IPS-NIHi7 (cell line): ENCODE data around the gene PLOD2.

ENCODE experiments used
- DNase-seq: peaks from one replicate; pipeline ENCODE4 v3.0.0; 2012; ENCODE audit warnings: mixed read lengths; ENCODE audit errors: extremely low spot score

The PLOD2 gene

DNA sequence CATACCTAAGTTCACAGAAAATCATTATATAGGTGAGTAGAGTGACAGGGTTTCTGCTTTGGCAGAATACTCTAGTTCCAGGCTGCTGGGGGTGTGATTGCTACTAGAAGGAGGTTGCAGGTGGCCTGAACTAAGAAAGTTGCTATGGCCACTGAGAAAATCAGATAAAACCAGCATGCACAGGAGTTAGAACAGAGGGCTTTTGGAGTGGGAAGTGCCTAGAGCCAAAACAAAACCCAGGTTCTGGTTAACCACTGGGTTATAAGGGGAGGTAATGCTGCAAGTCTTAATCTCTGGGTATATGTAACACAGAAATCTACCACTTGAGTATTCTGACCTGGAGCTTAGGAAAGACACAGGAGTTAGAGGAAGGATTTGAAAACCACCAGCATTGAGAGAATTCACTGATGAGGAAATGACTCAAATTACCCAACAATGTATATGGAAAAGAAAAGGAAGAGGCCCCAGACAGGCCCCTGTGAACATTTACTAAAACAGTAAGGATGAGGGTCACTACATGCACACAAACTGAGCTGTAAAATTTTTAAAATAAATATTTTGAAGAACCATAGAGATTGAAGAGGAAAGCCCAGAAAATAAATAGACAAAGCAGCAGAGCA, 60.0 kb downstream of the PLOD2 start:
- DNase-seq, result no peak

DNA sequence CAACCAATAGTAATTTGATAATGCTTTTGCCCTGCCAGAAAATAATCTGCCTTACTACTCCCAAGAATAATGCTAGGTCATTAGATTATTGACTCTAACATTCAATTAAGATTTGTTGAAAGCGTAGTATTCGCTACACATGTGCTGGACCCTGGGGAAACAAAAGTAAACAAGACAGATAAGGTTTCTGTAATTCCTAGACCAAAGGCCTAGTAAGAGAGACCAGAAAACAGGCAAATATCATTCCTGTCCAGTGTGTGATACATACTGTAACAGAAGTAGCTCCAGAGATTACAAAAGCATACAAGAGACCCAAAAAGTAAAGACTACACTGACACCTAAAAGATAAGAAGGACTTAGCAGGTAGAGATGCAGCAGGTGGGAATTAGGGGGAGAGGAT, 60.8 kb downstream of the PLOD2 start:
- no peak for DNase-seq

DNA sequence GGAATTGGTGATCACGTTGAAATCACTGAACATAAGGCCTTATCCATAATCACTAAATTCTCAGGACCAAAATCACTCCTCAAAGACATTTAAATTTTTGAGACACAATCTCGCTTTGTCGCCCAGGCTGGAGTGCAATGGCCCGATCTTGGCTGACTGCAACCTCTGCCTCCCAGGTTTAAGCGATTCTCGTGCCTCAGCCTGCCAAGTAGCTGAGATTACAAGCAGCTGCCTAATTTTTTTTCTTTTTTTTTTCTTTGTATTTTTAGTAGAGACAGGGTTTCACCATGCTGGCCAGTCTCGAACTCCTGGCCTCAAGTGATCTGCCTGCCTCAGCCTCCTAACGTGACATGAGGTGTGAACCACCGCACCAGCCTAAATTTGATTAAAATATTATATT, 61.7 kb downstream of the PLOD2 start:
- no peak for DNase-seq

DNA sequence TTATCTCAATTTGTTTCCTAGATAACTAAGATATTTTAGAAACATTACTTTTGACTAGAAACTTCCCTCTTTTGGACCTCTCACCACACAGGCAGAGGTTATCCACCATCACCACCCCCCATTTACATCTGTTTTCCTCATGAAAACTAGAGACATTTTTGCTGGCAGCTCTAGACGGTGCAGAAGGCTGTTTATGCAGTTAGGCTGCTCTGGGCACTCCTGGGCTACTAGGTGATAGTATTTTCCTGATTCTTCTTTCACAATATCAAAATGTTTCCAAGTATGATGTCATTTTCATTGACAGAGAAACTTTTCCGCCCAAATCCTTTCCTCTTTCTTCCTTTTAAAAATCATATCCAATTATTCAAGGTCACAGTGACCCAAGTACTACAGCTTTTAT, 67.1 kb downstream of the PLOD2 start:
- no peak for DNase-seq

- no peak for DNase-seq
These were observed 68.8 kb downstream of the PLOD2 start for GRCh38 chr3:146092230-146092629.

GRCh38 chr3:146091397-146091796, 69.6 kb downstream of the PLOD2 start:
- no peak for DNase-seq

DNA sequence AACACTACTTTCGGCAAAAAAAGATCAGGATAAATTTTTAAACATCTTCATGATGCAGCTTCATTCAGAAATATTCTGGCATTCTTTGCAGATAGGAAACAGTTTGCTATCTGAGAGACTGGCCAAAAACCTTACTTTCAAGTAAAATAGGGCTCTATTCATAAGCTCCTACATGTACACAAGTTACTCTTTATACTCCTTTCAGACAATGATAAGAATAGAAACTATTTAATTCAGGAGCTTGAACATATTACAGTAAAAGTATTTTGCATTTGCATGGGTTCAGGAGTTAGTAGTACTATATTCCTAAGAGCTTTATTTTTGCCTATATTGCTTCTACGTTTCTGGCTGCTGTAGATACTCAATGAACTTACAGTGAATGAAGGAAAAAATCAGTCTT, 70.5 kb downstream of the PLOD2 start:
- DNase-seq, result no peak

DNA sequence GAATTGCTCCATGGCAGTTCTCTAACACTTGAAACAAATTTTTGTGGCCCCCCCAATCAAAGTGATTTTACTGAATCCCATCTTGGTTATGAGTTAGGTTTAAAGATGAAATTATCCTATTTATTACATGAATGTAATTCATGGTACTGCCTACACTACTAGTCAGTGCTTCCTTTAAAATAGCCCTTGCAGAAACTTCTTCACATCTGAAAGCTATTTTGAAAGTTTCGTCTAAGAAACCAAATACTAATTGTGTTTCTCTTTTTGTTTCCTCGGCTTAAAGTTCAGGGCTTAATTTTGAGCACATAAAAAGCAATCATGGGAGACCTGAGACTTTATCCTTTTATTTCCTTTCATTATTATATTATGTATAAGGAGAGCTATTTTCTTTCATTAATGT, 72.1 kb downstream of the PLOD2 start:
- no peak for DNase-seq

DNA sequence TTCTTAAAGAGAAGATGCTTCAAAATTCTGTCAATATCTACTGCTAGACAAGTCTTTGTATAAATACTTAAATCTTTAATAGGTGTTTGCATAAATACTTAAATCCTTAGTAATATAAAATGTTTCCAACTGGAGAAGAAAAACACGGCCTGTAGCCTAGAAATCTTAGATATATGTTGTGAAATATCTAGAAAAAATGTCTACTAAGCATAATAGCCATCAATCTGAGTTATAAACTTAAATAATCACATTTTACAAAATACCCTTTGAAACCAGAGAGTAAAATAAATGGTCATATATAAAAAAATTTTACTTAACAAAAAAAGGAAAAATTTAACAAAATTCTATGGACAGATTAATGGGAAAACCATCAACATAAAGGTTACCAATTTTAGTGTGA, 73.9 kb downstream of the PLOD2 start:
- DNase-seq, result no peak

GRCh38 chr3:146086211-146086610, 74.8 kb downstream of the PLOD2 start:
- no peak for DNase-seq

- DNase-seq, result no peak
These were observed 75.3 kb downstream of the PLOD2 start for GRCh38 chr3:146085678-146086077.

DNA sequence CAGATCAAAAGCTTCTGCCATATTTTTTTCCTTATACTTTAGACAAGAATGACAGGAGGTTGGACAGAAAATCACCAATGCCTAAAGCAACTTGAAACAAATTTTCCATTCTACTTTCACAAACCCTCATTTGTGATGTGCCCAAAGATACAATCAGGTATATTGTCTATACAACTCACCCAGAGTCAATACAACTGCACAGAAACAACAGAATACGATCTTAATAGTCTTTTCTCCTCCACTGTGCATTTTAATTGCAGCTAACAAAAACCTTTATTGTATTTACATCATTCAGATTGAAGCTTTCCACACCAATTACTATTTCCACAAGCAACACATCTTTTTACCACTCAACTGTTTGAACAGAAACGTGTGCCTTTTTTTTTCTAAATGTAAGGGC, 80.4 kb downstream of the PLOD2 start:
- no peak for DNase-seq

DNA sequence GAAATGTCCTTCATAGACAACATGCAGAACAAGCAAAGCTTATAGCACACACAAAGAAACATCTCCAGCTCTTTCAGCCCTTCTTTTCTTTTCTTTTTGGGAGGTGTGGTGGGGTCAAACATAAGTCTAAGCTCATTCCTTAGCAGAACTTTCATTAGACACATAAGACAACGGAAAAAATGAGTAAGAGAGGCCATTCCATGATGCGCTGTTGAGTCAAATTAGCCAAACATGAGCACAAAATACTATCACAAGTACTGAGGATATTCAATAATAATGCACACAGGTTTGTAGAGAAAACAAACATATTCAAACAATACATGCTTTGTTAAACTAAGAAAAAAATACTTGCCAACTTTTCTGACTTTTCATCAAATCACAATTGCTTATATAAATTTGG, 83.0 kb downstream of the PLOD2 start:
- DNase-seq, result no peak

DNA sequence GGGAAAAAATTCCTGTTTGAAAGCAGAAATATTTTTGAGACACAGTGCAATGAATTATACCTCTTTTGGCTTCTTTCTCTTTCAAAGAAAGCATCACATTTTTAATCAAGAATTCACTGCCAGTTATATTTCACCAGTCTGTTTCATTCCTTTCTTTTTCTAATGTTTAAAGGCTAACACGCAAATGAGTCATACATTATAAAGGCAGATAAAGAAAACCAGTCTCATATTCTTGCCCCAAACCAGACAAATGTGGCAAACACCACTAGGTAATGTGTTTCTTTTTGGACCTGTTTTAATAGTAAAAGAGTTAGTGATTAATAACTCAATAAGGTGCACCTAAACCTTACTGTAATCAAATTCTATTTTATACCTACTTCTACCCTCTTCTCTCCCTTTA, 83.8 kb downstream of the PLOD2 start:
- DNase-seq, result no peak

GRCh38 chr3:146072824-146073223, 88.2 kb downstream of the PLOD2 start:
- DNase-seq, result no peak

GRCh38 chr3:146072061-146072460, 88.9 kb downstream of the PLOD2 start:
- no peak for DNase-seq

GRCh38 chr3:146071632-146072031, 89.4 kb downstream of the PLOD2 start:
- DNase-seq, result no peak

DNA sequence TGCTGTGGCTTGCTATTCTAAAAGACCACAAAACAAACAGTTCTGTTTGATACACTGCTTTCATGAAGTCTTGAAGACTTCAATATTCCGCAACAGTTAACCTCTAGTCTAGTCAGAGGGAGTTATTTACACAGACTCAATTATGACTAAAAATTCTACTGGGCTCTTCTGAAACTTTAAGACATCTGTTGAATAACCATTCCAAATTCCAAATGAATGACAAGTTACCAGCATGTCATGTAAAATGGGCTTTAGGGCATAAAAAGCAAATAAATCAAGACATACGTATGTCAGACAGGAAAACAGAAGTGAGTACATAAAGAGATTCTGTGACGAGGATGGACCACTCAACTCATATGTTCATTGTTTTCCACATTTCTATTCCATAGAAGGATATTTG, 93.9 kb downstream of the PLOD2 start:
- DNase-seq, result no peak

DNA sequence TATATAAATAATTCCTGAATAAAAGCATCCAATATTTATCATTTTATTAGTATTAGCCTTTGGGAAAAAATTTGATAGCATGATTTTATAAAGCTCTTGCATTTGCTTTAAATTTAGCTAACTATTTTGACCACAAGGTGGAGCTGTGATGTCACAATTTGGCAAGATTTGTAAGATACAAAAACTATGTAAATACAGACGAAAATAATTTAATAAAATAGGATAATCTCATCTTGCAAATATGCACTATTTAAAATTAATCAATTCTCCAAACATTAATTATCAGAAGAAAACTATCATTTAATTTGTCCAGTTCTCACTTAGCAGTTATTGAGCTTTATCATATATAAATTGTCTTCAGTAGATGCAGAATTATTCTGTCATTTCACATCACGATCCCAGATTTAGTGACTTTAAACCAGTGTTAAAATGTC, 95.4 kb downstream of the PLOD2 start:
- DNase-seq, result no peak

DNA sequence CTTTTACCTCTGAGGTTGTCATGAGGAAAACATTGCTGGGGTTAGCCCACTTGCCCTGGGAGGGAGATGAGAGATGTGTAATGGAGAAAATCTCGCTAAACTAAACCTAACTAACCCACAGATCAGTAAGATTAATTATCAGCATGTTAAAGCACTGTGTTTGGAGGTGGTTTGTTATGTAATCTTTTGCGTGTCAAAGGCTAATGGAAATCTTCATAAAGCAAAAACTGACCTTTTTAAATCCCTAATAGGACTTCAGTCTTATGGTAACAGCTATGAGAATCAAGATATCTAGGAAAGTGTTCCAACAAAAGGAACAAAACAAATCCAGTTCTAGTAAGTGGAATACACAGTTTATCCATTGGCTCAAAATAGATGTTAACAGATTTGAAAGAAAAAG, 102.7 kb downstream of the PLOD2 start:
- DNase-seq, result no peak

DNA sequence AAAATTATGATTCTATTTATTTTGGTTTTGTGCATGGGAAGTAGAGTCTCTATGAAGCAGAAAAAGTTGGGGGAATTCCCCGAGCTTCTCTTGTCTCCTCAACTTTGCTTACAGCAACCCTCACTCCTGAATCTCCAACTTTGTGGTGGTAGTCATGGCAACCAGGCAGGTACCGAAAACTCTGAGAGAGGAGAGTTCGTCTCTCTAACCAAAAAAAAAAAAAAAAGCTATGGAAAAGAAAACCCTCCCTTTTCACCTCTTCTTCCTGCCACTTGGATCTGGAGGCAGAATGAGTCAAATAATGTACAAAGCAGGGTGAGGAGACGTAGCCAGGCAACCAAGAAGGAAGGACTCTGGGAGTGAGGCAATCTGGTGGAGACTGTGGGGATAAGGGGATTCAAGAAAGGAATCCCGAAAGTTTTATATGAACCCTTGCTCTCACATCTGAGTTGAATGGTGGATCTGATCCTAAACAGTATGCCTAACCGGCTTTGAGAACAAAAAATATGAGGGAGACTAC, 108.1 kb downstream of the PLOD2 start:
- DNase-seq, result no peak

- no peak for DNase-seq
These were observed 108.8 kb downstream of the PLOD2 start for GRCh38 chr3:146052056-146052790.

- DNase-seq, result no peak
These were observed 110.3 kb downstream of the PLOD2 start for GRCh38 chr3:146050691-146051090.

- DNase-seq, result no peak
These were observed 113.5 kb downstream of the PLOD2 start for GRCh38 chr3:146047485-146047884.
